Heart left ventricle (tissue), 16 donors: ENCODE measurements around the gene KRTAP10-4. TPM values are rescaled to one million over a fixed set of nuclear protein-coding genes. Genes with fewer than 3 reads are reported as not detected.
A peak's percentile ranks its signal among the peaks of the same experiment; 100 is the strongest.

ENCODE experiments used
- ATAC-seq, 4 donors: fragments of 200-7000 bp; cut with Tn5 transposase; one replicate each; pipeline ENCODE4 v1.9.1; 2020 to 2022; ENCODE audit warnings: moderate library complexity in 4 of 4, mild to moderate bottlenecking in 3 of 4, moderate number of reproducible peaks in 1 of 4
- DNase-seq, 5 donors: peaks; one replicate each; pipeline ENCODE4 v3.0.0-alpha.2; 2020
- H3K27ac ChIP-seq, 12 donors: fragments of 200-600 bp; sonication (generic) in 4 of 12; one replicate each; pipeline versions ENCODE4 v1.5.0 to v1.8.0; 2016 to 2022; ENCODE audit warnings: mild to moderate bottlenecking in 2 of 12
- H3K27me3 ChIP-seq, 9 donors: fragments of 200-600 bp; sonication (generic) in 2 of 9; one replicate each; pipeline versions ENCODE4 v1.5.1 to v1.8.0; 2016 to 2022; ENCODE audit warnings: mild to moderate bottlenecking in 3 of 9
- H3K36me3 ChIP-seq, 9 donors: fragments of 200-600 bp; sonication (generic) in 2 of 9; one replicate each; pipeline versions ENCODE4 v1.5.0 to v1.8.0; 2018 to 2022; ENCODE audit warnings: mild to moderate bottlenecking in 2 of 9
- H3K4me1 ChIP-seq, 12 donors: fragments of 200-600 bp; sonication (generic) in 4 of 12; one replicate each; pipeline versions ENCODE4 v1.5.0 to v1.8.0; 2016 to 2022; ENCODE audit warnings: mild to moderate bottlenecking in 3 of 12
- H3K4me3 ChIP-seq, 12 donors: fragments of 200-600 bp; sonication (generic) in 4 of 12; one replicate each; pipeline versions ENCODE4 v1.5.0 to v1.8.0; 2017 to 2022; ENCODE audit warnings: mild to moderate bottlenecking in 9 of 12, moderate library complexity in 4 of 12
- H3K9me3 ChIP-seq, 12 donors: fragments of 200-600 bp; sonication (generic) in 4 of 12; one replicate each; pipeline versions ENCODE4 v1.5.0 to v1.8.0; 2016 to 2022; ENCODE audit warnings: mild to moderate bottlenecking in 1 of 12
- POLR2A ChIP-seq, 2 donors: fragments of 450-650 bp; IDR thresholded peaks; one replicate each; pipeline ENCODE4 v1.6.1; 2017; ENCODE audit warnings: antibody characterized with exemption in 2 of 2, mild to moderate bottlenecking in 2 of 2, moderate library complexity in 2 of 2
- WGBS, 4 donors: extraction: QIAGEN DNeasy Blood & Tissue Kit in 2 of 4; methylation state at CpG; one replicate each; pipeline versions ENCODE4 v1.1.5 to v1.1.7; 2013 to 2018; 5-methylcytosine and 5-hydroxymethylcytosine counted together
- intact Hi-C, 10 donors: fragments of 100-400 bp; cut with DNase I; formaldehyde crosslinking; loops; one replicate each; pipeline versions ENCODE4 v1.11.1 to v1.14.2; 2022
- polyA plus RNA-seq, 2 donors: library from polyadenylated mRNA; stranded (reverse); fragments of 200-250 nt; gene quantifications; one replicate each; pipeline ENCODE4 v1.2.3, GENCODE V29; 2013
- total RNA-seq, 9 donors: library from RNA; depleted of rRNA in 2 of 9; stranded (reverse); fragments of >200 nt in 2 of 9; fragmentation: NEBNext Ultra II Directional in 3 of 9; extraction: Animal tissue kit (Norgen Biotek cat#: 25700) in 3 of 9; gene quantifications; one replicate each; pipeline versions ENCODE4 v1.1.0 to v1.2.4, GENCODE V29; 2016 to 2023
- TF ChIP-seq, protein P1 (sequence below), 12 donors: fragments of 200-600 bp; sonication (generic) in 4 of 12; IDR thresholded peaks; one replicate each; pipeline versions ENCODE4 v1.5.0 to v1.8.0; 2018 to 2022; ENCODE audit warnings: antibody characterized with exemption in 12 of 12, mild to moderate bottlenecking in 5 of 12
- donor health status: ischemic (EF 13 %, LVEDD 7.1; RV severe dilation, severe dysfunction).
- donor health status: healthy with polysubstance abuse.
- donor health status: DM: no; HTN: yes; CAD: no.
- donor health status: DM: no; HTN: no; CAD: no.
- donor health status: ischemic (EF 25% LVEDD 6.9; RV normal size, moderate dysfunction).
- donor health status: ischemic (EF 25% LVEDD 5.7; RV mildly dilated, moderate dysfunction).
- donor health status: healthy.
- donor health status: DM: yes; HTN: yes; CAD: no.
- donor health status: ischemic (EF 35%, LVEDD 5.7; RV mildly dilated, moderate dysfunction).
- donor health status: nonischemic (EF 11% LVEDD 7.7; RV severe dilation, severe dysfunction).
- donor health status: DM: yes; HTN: yes; CAD: no.
- donor health status: PGD.
- donor health status: ischemic (EF 29% LVEDD 5.4; RV normal size, mild dysfunction).
- donor health status: nonischemic (EF 23%, LVEDD 6.1; RV moderate dilation, normal function).

KRTAP10-4 gene
- total and polyA plus RNA-seq, 11 donors: not detected

DNA sequence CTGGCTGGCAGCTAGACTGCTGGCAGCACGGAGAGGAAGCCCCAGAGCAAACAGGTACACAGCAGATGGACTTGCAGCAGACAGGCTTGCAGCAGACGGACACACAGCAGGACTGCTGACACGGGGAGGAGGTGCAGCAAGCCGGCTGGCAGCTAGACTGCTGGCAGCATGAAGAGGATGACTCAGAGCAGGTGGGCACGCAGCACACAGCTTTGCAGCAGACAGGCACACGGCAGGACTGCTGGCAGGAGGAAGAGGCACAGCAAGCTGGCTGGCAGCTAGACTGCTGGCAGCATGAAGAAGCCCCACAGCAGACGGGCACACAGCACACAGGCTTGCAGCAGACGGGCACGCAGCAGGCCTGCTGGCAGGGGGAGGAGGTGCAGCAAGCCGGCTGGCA, 22.7 kb upstream of the KRTAP10-4 start:
- H3K4me1 ChIP-seq: no peaks in the 10 kb centered on the region
- 68 to 80% (median 73%) methylated on average over 4 to 10 of the region's 10 CpGs for WGBS, 4 donors
- H3K9me3 ChIP-seq: peaks cover 0 to 22% (median 3%) of the 10 kb centered on the region in 12 donors
- TF ChIP-seq, protein P1, sequence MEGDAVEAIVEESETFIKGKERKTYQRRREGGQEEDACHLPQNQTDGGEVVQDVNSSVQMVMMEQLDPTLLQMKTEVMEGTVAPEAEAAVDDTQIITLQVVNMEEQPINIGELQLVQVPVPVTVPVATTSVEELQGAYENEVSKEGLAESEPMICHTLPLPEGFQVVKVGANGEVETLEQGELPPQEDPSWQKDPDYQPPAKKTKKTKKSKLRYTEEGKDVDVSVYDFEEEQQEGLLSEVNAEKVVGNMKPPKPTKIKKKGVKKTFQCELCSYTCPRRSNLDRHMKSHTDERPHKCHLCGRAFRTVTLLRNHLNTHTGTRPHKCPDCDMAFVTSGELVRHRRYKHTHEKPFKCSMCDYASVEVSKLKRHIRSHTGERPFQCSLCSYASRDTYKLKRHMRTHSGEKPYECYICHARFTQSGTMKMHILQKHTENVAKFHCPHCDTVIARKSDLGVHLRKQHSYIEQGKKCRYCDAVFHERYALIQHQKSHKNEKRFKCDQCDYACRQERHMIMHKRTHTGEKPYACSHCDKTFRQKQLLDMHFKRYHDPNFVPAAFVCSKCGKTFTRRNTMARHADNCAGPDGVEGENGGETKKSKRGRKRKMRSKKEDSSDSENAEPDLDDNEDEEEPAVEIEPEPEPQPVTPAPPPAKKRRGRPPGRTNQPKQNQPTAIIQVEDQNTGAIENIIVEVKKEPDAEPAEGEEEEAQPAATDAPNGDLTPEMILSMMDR (IDR thresholded peaks at IDR 0.05): no peak
- no peak for TF ChIP-seq POLR2A (IDR thresholded peaks at IDR 0.05)
- DNase-seq (peak in 2 of 5 donors; percentile 9 to 19), ATAC-seq (no peak)
- H3K4me3 ChIP-seq: no peak overlapping the region
- no peak overlapping the region for H3K27ac ChIP-seq
- peaks cover 0 to 45% (median 5%) of the 10 kb centered on the region in 9 donors for H3K27me3 ChIP-seq
- no peaks in the 10 kb centered on the region for H3K36me3 ChIP-seq
- intact Hi-C loops: no loop called here

DNA sequence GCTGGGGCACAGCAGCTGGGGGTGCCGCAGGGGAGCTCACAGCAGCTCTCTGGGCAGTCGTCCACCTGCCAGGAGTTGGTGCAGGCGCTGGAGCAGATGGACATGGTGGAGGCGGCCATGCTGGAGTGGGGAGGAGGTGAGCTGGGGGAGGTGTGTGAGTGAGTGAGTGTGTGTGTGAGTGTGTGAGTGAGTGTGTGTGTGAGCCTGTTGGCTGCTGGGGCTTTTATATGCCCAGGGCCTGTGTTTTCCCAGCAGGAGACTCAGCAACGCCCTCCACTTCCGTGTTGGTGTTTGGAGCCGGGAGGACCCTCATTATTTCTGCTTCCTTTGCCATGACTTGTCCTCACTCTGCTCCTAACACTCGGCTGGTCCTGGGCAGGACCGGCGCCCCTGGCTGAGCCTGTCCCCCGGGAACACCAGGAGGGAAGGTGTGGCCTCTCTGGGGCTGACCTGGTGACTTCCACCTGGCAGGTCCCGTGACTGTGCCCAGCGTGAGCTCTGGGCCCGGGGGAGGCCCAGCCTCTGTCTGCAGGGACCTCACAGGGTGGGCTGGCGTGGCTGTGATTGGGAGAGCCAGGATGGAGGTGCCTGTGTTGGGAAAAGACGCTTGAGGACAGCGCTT, 22.1 kb upstream of the KRTAP10-4 start, which contains the start of gene KRTAP10-2:
Gene KRTAP10-2, minus strand, starts transcription at position 166 of the 622 bp plus-strand sequence. Its CDS starts 47 bp downstream, at position 119.
- Histone ChIP-seq H3K4me1 (no peaks in the 10 kb centered on the region), H3K9me3 (peaks cover 0 to 16% (median under 1%) of the 10 kb centered on the region in 12 donors), H3K27me3 (peaks cover 0 to 51% (median 8%) of the 10 kb centered on the region in 9 donors), H3K4me3 (no peak within 1 kb of the TSS), H3K36me3 (no peaks in the 10 kb centered on the region), H3K27ac (no peak within 1 kb of the TSS)
- 54 to 82% (median 63%) methylated on average over 17 of the region's 17 CpGs for WGBS, 4 donors
- TF ChIP-seq, protein P1 (IDR thresholded peaks at IDR 0.05): no peak
- TF ChIP-seq POLR2A (IDR thresholded peaks at IDR 0.05): no peak
- no peak for ATAC-seq
- intact Hi-C loops: no loop called here
- DNase-seq: peak in 2 of 5 donors; percentile 6 to 20

DNA sequence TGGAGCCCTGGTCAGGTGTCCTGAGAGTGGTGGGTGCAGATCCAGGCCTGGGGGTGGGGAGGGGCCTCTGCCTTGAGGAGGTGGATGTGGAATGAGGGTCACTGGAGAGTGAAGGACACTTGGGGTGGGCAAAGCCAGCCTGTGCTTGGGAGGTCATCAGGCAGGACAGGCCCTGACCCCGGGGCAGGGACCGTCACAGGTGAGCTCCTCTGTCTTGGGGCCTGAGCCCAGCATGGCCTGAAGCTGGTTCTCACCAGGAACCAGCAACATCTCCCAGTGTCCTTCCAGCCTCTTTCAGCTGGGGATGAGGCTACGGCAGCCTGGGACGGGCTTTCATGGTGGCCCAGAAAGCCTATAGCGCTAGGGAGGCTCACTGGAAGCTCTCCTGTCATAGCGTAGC, 21.4 kb upstream of the KRTAP10-4 start:
- 86 to 95% (median 90%) methylated on average over 5 to 6 of the region's 6 CpGs for WGBS, 4 donors
- DNase-seq (peak in 2 of 5 donors; percentile 8 to 15), ATAC-seq (no peak)
- intact Hi-C loops: no loop called here
- Histone ChIP-seq H3K9me3 (peaks cover 0 to 9% (median 0%) of the 10 kb centered on the region in 12 donors), H3K27ac (no peak overlapping the region), H3K4me3 (no peak overlapping the region), H3K4me1 (no peaks in the 10 kb centered on the region), H3K36me3 (no peaks in the 10 kb centered on the region), H3K27me3 (peaks cover 0 to 56% (median 10%) of the 10 kb centered on the region in 9 donors)
- no peak for TF ChIP-seq POLR2A (IDR thresholded peaks at IDR 0.05)
- TF ChIP-seq, protein P1 (IDR thresholded peaks at IDR 0.05): no peak

DNA sequence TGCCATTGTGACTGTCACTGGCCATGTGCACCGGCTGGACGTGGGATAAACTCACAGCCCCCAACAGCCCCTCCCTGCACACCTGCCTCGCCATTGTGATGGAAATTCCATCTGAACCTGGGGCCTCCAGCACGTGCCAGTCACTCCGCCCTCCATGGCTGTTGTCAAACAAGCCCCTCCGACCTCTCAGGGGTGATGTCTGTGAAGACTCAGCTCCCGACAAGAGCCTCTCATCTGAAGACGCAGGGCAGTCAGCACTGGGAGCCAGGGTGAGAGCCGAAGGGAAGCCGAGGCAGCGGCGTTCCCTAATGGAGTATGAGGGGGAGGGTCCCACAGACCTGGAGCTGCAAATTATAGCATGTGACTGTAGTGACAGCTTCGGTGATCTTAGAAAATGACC, 20.8 kb upstream of the KRTAP10-4 start:
- DNase-seq (peak in 1 of 5 donors; percentile 8), ATAC-seq (no peak)
- no peak overlapping the region for H3K4me3 ChIP-seq
- no peaks in the 10 kb centered on the region for H3K4me1 ChIP-seq
- intact Hi-C loops: no loop called here
- H3K36me3 ChIP-seq: no peaks in the 10 kb centered on the region
- peaks cover 0 to 60% (median 10%) of the 10 kb centered on the region in 9 donors for H3K27me3 ChIP-seq
- peaks cover 0 to 5% (median 0%) of the 10 kb centered on the region in 12 donors for H3K9me3 ChIP-seq
- 61 to 69% (median 68%) methylated on average over 13 of the region's 13 CpGs for WGBS, 4 donors
- TF ChIP-seq, protein P1 (IDR thresholded peaks at IDR 0.05): no peak
- no peak for TF ChIP-seq POLR2A (IDR thresholded peaks at IDR 0.05)
- no peak overlapping the region for H3K27ac ChIP-seq
